ENCODE measurements around the gene GPS2. TPM values are rescaled to one million over a fixed set of nuclear protein-coding genes. Genes with fewer than 3 reads are reported as not detected.

The GPS2 gene
- total and polyA plus RNA-seq, 7 experiments from 2014 or later = 72.6 to 145 (median 107) TPM

- intact Hi-C loops (cut with micrococcal nuclease) = no loop called here
- Histone ChIP-seq H3K9me3 (ENCODE audit: control insufficient read depth in 2 of 3, low read length in 3 of 3) (no peaks in the 10 kb centered on the region), H3K36me3 (ENCODE audit: control insufficient read depth in 2 of 3, insufficient read depth in 3 of 3, low read length in 3 of 3) (no peaks in the 10 kb centered on the region), H3K4me1 (ENCODE audit: control insufficient read depth in 2 of 2, insufficient read depth in 2 of 2, low read length in 2 of 2) (peaks cover 12 to 26% of the 10 kb centered on the region in 2 donors), H3K27ac (ENCODE audit: low read depth, low read length) (no peak overlapping the region), H3K4me3 (ENCODE audit: low read length) (no peak overlapping the region), H3K27me3 (ENCODE audit: control insufficient read depth in 2 of 2, insufficient read depth in 2 of 2, low read length in 2 of 2) (no peaks in the 10 kb centered on the region)
- POLR2A ChIA-PET = interaction anchor here (0.8 to 2.6 kb wide), 3 partner anchors 10 to 17 kb away, joined by 3 to 17 read pairs (median 12); partner anchors contain the start of gene SLC2A4
- CTCF ChIA-PET = no interaction called here
- peak overlapping the region in 1 of 9 donors; percentile 43 for H3K27ac Mint-ChIP-seq
- H3K36me3 Mint-ChIP-seq = no peaks in the 10 kb centered on the region
- no peak for ATAC-seq
- H3K4me3 Mint-ChIP-seq = peak overlapping the region in 5 of 10 donors; percentile 16 to 62 (median 56)
- H3K4me1 Mint-ChIP-seq = peaks cover 6 to 30% (median 25%) of the 10 kb centered on the region in 7 donors
- DNase-seq = no peak
- peaks cover 4 to 59% (median 21%) of the 10 kb centered on the region in 5 donors for H3K27me3 Mint-ChIP-seq
- H3K9me3 Mint-ChIP-seq = no peaks in the 10 kb centered on the region
Measured at GRCh38 chr17:7292729-7293128, 22.4 kb downstream of the GPS2 start.

- no peak for ATAC-seq
- Mint-ChIP-seq H3K36me3 (no peaks in the 10 kb centered on the region), H3K4me3 (no peak overlapping the region), H3K9me3 (no peaks in the 10 kb centered on the region), H3K27me3 (peaks cover 4 to 64% (median 22%) of the 10 kb centered on the region in 5 donors), H3K27ac (no peak overlapping the region), H3K4me1 (peaks cover 6 to 30% (median 25%) of the 10 kb centered on the region in 7 donors)
- POLR2A ChIA-PET = interaction anchor here (2.1 to 2.6 kb wide), 2 partner anchors 10 to 18 kb away, joined by 12 to 17 read pairs; partner anchors contain the start of gene SLC2A4
- CTCF ChIA-PET = interaction anchor here (0.7 kb wide), 1 partner anchor 8 kb away, joined by 3 read pairs; no protein-coding TSS in a partner anchor
- DNase-seq = no peak
- Histone ChIP-seq H3K27ac (ENCODE audit: low read depth, low read length) (no peak overlapping the region), H3K9me3 (ENCODE audit: control insufficient read depth in 2 of 3, low read length in 3 of 3) (no peaks in the 10 kb centered on the region), H3K4me1 (ENCODE audit: control insufficient read depth in 2 of 2, insufficient read depth in 2 of 2, low read length in 2 of 2) (peaks cover 12 to 26% of the 10 kb centered on the region in 2 donors), H3K4me3 (ENCODE audit: low read length) (no peak overlapping the region), H3K27me3 (ENCODE audit: control insufficient read depth in 2 of 2, insufficient read depth in 2 of 2, low read length in 2 of 2) (no peaks in the 10 kb centered on the region), H3K36me3 (ENCODE audit: control insufficient read depth in 2 of 3, insufficient read depth in 3 of 3, low read length in 3 of 3) (no peaks in the 10 kb centered on the region)
- intact Hi-C loops (cut with micrococcal nuclease) = no loop called here
Measured at GRCh38 chr17:7292194-7292593, 23.0 kb downstream of the GPS2 start.

- POLR2A ChIA-PET = interaction anchor here (0.7 to 2.6 kb wide), 3 partner anchors 8 to 20 kb away, joined by 3 to 12 read pairs (median 4); partner anchors contain the start of gene SLC2A4
- H3K36me3 Mint-ChIP-seq = no peaks in the 10 kb centered on the region
- peaks cover 6 to 20% (median 14%) of the 10 kb centered on the region in 7 donors for H3K4me1 Mint-ChIP-seq
- no peaks in the 10 kb centered on the region for H3K9me3 Mint-ChIP-seq
- Histone ChIP-seq H3K27ac (ENCODE audit: low read depth, low read length) (no peak overlapping the region), H3K4me1 (ENCODE audit: control insufficient read depth in 2 of 2, insufficient read depth in 2 of 2, low read length in 2 of 2) (peaks cover 3 to 17% of the 10 kb centered on the region in 2 donors), H3K36me3 (ENCODE audit: control insufficient read depth in 2 of 3, insufficient read depth in 3 of 3, low read length in 3 of 3) (no peaks in the 10 kb centered on the region), H3K27me3 (ENCODE audit: control insufficient read depth in 2 of 2, insufficient read depth in 2 of 2, low read length in 2 of 2) (no peaks in the 10 kb centered on the region), H3K9me3 (ENCODE audit: control insufficient read depth in 2 of 3, low read length in 3 of 3) (no peaks in the 10 kb centered on the region), H3K4me3 (ENCODE audit: low read length) (no peak overlapping the region)
- peaks cover 4 to 55% (median 23%) of the 10 kb centered on the region in 5 donors for H3K27me3 Mint-ChIP-seq
- CTCF ChIA-PET = interaction anchor here (0.7 kb wide), 1 partner anchor 608 kb away, joined by 4 read pairs; no protein-coding TSS in a partner anchor
- ATAC-seq (no peak), DNase-seq (no peak)
- H3K27ac Mint-ChIP-seq = no peak overlapping the region
- no peak overlapping the region for H3K4me3 Mint-ChIP-seq
- intact Hi-C loops (cut with micrococcal nuclease) = no loop called here
Measured at GRCh38 chr17:7290685-7291084, 24.5 kb downstream of the GPS2 start.

GRCh38 chr17:7290166-7290565 is 25.0 kb downstream of the GPS2 start:
- ChIA-PET CTCF (interaction anchor here (1.0 kb wide), 1 partner anchor 223 kb away, joined by 3 read pairs; no protein-coding TSS in a partner anchor), POLR2A (interaction anchor here (0.7 kb wide), 1 partner anchor 9 kb away, joined by 3 read pairs; no protein-coding TSS in a partner anchor)
- Histone ChIP-seq H3K36me3 (ENCODE audit: control insufficient read depth in 2 of 3, insufficient read depth in 3 of 3, low read length in 3 of 3) (no peaks in the 10 kb centered on the region), H3K27me3 (ENCODE audit: control insufficient read depth in 2 of 2, insufficient read depth in 2 of 2, low read length in 2 of 2) (no peaks in the 10 kb centered on the region), H3K9me3 (ENCODE audit: control insufficient read depth in 2 of 3, low read length in 3 of 3) (no peaks in the 10 kb centered on the region), H3K4me3 (ENCODE audit: low read length) (no peak overlapping the region), H3K27ac (ENCODE audit: low read depth, low read length) (no peak overlapping the region), H3K4me1 (ENCODE audit: control insufficient read depth in 2 of 2, insufficient read depth in 2 of 2, low read length in 2 of 2) (peaks cover 0 to 12% of the 10 kb centered on the region in 2 donors)
- Mint-ChIP-seq H3K9me3 (no peaks in the 10 kb centered on the region), H3K36me3 (no peaks in the 10 kb centered on the region), H3K27ac (no peak overlapping the region), H3K4me3 (no peak overlapping the region), H3K4me1 (peaks cover 3 to 16% (median 9%) of the 10 kb centered on the region in 7 donors), H3K27me3 (peaks cover 3 to 50% (median 18%) of the 10 kb centered on the region in 5 donors)
- DNase-seq (no peak), ATAC-seq (no peak)
- intact Hi-C loops (cut with micrococcal nuclease) = no loop called here

DNA sequence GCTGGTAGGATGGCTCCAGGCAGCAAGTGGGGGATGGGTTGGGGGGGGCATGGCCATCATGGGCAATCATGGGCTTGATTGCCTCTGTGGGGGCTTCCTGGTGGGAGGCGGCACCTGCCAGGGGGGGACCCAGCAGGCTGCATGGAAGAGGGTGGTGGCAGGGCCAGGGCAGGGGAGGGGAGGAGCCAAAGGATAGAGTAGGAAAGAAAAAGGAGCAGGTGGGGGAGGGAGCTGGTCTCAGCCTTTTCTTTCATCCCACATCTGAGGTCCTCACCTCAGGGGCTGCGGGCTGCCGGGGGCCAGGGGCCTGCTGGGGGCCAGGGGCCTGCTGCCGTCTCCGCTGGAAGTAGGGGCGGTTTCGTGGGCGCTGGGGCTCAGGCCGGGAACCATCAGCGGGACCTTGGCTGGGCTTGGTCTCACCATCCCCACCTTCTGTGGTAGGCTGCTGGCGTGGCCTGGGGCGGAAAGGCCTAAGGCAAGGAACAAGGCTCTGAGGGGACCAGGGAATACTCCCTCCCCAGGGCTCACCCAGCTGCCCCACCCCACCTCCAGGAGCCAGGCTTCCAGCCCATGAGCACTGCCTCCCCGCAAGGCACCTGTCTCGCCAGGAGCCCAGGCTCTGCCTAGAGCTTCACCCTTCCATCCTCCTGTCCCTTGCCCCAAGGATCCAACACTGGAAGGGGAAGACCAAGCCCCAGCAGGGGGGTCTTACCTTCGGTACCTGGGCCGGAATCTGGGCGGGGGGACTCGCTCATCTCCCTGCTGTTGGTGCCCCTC is 25.7 kb downstream of the GPS2 start:
- intact Hi-C loops (cut with micrococcal nuclease) = no loop called here
- Mint-ChIP-seq H3K4me3 (peak overlapping the region in 1 of 10 donors; percentile 45), H3K4me1 (peaks cover 0 to 11% (median 5%) of the 10 kb centered on the region in 7 donors), H3K27ac (no peak overlapping the region), H3K36me3 (no peaks in the 10 kb centered on the region), H3K27me3 (peaks cover 0 to 46% (median 15%) of the 10 kb centered on the region in 5 donors), H3K9me3 (no peaks in the 10 kb centered on the region)
- H3K27me3 ChIP-seq (ENCODE audit: control insufficient read depth in 2 of 2, insufficient read depth in 2 of 2, low read length in 2 of 2) = no peaks in the 10 kb centered on the region
- H3K36me3 ChIP-seq (ENCODE audit: control insufficient read depth in 2 of 3, insufficient read depth in 3 of 3, low read length in 3 of 3) = no peaks in the 10 kb centered on the region
- DNase-seq = no peak
- POLR2A ChIA-PET = interaction anchor here (0.7 to 1.0 kb wide), 2 partner anchors 41 to 884 kb away, joined by 3 to 4 read pairs; no protein-coding TSS in a partner anchor
- ATAC-seq = no peak
- peaks cover 0 to 9% of the 10 kb centered on the region in 2 donors for H3K4me1 ChIP-seq (ENCODE audit: control insufficient read depth in 2 of 2, insufficient read depth in 2 of 2, low read length in 2 of 2)
- H3K27ac ChIP-seq (ENCODE audit: low read depth, low read length) = no peak overlapping the region
- H3K4me3 ChIP-seq (ENCODE audit: low read length) = no peak overlapping the region
- CTCF ChIA-PET = interaction anchor here (1.0 kb wide), 1 partner anchor 224 kb away, joined by 3 read pairs; no protein-coding TSS in a partner anchor
- no peaks in the 10 kb centered on the region for H3K9me3 ChIP-seq (ENCODE audit: control insufficient read depth in 2 of 3, low read length in 3 of 3)

DNA sequence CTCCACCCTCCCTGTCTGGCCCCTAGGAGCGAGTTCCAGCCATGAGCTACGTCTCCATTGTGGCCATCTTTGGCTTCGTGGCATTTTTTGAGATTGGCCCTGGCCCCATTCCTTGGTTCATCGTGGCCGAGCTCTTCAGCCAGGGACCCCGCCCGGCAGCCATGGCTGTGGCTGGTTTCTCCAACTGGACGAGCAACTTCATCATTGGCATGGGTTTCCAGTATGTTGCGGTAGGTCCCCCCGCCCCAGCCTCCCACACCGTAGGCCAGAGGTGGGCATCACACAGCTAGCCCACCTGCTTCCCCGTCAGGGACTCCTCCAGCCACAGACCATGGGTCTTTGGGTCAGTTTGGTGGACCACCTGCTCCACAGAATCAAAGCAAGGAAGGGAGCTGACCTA is 29.5 kb downstream of the GPS2 start:
- H3K4me3 ChIP-seq (ENCODE audit: low read length) = no peak overlapping the region
- H3K27me3 Mint-ChIP-seq = peaks cover 13 to 52% (median 22%) of the 10 kb centered on the region in 5 donors
- ChIA-PET CTCF (interaction anchor here (0.9 to 2.2 kb wide), 2 partner anchors 11 to 66 kb away, joined by 3 to 10 read pairs; no protein-coding TSS in a partner anchor), POLR2A (interaction anchor here (0.5 to 1.2 kb wide), 4 partner anchors 10 to 1162 kb away, joined by 3 read pairs; no protein-coding TSS in a partner anchor)
- H3K27ac ChIP-seq (ENCODE audit: low read depth, low read length) = no peak overlapping the region
- H3K4me3 Mint-ChIP-seq = no peak overlapping the region
- no peaks in the 10 kb centered on the region for H3K27me3 ChIP-seq (ENCODE audit: control insufficient read depth in 2 of 2, insufficient read depth in 2 of 2, low read length in 2 of 2)
- H3K9me3 Mint-ChIP-seq = no peaks in the 10 kb centered on the region
- ATAC-seq = no peak
- no peaks in the 10 kb centered on the region for H3K36me3 Mint-ChIP-seq
- peaks cover 10 to 23% of the 10 kb centered on the region in 2 donors for H3K4me1 ChIP-seq (ENCODE audit: control insufficient read depth in 2 of 2, insufficient read depth in 2 of 2, low read length in 2 of 2)
- no peaks in the 10 kb centered on the region for H3K9me3 ChIP-seq (ENCODE audit: control insufficient read depth in 2 of 3, low read length in 3 of 3)
- peaks cover 8 to 24% (median 13%) of the 10 kb centered on the region in 7 donors for H3K4me1 Mint-ChIP-seq
- intact Hi-C loops (cut with micrococcal nuclease) = no loop called here
- no peaks in the 10 kb centered on the region for H3K36me3 ChIP-seq (ENCODE audit: control insufficient read depth in 2 of 3, insufficient read depth in 3 of 3, low read length in 3 of 3)
- H3K27ac Mint-ChIP-seq = no peak overlapping the region
- DNase-seq = no peak

Data from naive thymus-derived CD4-positive, alpha-beta T cell (primary cell).